Sciatic nerve (tissue), 2 donors: ENCODE results near the gene EPRS1. TPM values are rescaled to one million over a fixed set of nuclear protein-coding genes. Genes with fewer than 3 reads are reported as not detected.
"Not testable (repeated sequence)": the region's sequence is repeated elsewhere in the genome, so short reads cannot be mapped to it uniquely, and the experiment has no call there.

Experiments used
- ATAC-seq: fragments of 200-7000 bp; cut with Tn5 transposase; one replicate; pipeline ENCODE4 v1.9.1; 2020; ENCODE audit warnings: mild to moderate bottlenecking, moderate library complexity
- DNase-seq: peaks from one replicate; pipeline ENCODE4 v3.0.0-alpha.2; 2020; ENCODE audit warnings: low spot score
- intact Hi-C: fragments of 100-400 bp; cut with DNase I; formaldehyde crosslinking; loops from one replicate; pipeline ENCODE4 v1.14.2; 2022
- total RNA-seq: library from RNA; stranded (reverse); fragmentation: NEBNext Ultra II Directional; extraction: Animal tissue kit (Norgen Biotek cat#: 25700); gene quantifications from one replicate; pipeline ENCODE4 v1.2.1, GENCODE V29; 2021
- donor health status: DM: no; HTN: no; CAD: no.
- donor health status: DM: no; HTN: no; CAD: no.

EPRS1 gene
- total RNA-seq, 1 donor from 2014 or later: 85.9 TPM

DNA sequence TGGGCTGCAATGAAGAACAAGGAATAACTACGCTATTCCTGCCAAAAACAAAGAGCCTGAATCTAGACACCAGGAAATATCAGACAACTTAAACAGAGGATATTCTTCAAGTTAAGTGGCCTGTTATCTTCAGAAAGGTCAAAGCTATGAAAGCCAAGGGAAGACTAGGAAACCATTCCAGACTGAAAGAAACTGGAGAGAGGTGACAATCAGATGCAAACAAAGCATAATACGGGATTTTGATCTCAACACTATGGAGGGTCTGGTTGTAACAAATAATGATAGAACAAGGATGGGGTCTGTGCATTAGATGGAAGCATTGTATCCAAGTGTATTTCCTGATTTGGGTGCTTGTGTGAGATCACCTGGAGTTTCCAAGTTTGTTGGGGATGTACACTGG is 2.7 kb downstream of the EPRS1 start:
- ATAC-seq: no peak
- intact Hi-C loops: no loop called here
- DNase-seq: no peak

- DNase-seq: no peak
- no peak for ATAC-seq
- intact Hi-C loops: no loop called here
Measured at GRCh38 chr1:220040028-220040596, 6.2 kb downstream of the EPRS1 start.

DNA sequence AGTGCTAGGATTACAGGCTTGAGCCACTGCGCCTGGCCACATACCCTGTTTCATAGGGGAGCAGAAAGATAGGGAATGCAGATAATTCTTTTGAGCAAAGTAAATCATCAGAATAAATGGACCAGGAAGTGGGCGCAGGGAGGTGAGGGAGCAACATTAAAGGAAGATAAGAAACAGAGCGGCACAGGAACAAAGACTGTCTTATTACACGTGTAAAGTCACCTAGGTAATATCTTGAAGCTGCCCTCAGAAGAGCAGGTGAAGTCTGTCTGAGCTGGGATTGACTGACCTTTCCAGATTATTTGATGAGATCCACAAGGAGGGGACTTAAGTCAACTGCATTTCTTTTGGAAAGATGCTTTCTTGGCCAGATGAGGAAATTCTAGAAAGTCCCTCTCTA is 7.7 kb downstream of the EPRS1 start:
- ATAC-seq (no peak), DNase-seq (no peak)
- intact Hi-C loops: no loop called here

GRCh38 chr1:220037810-220038209 is 8.5 kb downstream of the EPRS1 start:
- ATAC-seq, DNase-seq, intact Hi-C loops: not testable (repeated sequence)

DNA sequence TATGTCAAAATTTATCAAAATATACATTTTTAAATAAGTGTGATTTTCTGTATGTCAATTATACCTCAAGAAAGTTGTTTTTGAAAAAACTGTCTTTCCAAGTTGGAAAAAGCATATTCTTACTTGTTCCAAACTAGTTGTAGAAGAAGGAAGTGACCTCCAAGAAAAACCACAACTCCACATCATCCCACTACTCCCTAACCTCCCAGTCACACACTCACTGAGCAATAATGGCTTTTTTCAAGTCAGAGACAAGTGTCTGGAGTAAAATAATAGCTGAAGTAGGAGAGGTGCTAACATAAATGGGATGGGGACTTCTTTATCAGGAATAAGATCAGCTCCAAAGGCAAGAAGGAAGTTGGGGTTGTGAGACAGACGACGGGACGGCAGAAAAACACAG is 13.4 kb downstream of the EPRS1 start:
- intact Hi-C loops: no loop called here
- DNase-seq (no peak), ATAC-seq (no peak)

DNA sequence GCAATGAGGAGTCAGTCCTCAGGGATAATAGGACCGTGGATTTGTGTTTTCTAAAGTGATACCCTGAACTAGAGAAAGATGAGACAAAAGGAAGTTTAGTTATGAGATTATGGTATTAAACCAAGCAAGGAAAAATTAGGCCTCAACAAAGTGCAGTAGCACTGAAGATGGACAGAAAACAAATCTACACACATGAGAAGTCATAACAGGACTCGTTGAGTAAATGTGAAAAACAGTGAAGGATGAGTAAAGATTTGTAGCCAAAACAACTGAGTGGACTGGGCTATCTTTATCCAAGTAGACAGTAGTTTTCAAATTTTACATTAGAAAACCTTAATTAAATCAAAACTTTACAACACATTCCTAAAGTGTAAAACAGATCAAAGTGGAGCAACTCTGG is 15.0 kb downstream of the EPRS1 start:
- intact Hi-C loops: no loop called here
- no peak for ATAC-seq
- DNase-seq: no peak

- DNase-seq (no peak), ATAC-seq (no peak)
- intact Hi-C loops: no loop called here
Measured at GRCh38 chr1:220028346-220028895, 17.9 kb downstream of the EPRS1 start.

DNA sequence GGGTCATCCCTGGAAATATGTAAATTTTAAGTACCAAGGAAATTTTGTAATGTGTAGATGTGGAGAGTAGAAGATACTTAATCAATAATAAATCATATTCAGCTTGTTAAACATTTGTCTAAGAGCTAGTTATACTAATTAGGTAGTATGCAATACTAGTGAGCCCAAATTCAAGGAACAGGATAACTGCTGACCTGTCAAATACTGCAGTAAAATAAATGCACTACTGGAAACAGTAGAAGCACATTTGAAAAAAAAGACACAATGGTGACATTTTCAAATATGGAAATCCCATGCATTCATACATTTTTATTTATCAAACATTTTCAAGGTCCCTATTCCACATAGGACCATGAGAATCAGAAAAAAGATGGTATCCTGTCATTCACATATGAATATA is 27.2 kb downstream of the EPRS1 start:
- intact Hi-C loops: no loop called here
- no peak for DNase-seq
- ATAC-seq: no peak

- no peak for ATAC-seq
- intact Hi-C loops: no loop called here
Measured at GRCh38 chr1:220013497-220013896, 32.8 kb downstream of the EPRS1 start.

GRCh38 chr1:220012259-220012658 is 34.0 kb downstream of the EPRS1 start:
- DNase-seq: no peak
- peak; percentile 41 for ATAC-seq
- intact Hi-C loops: no loop called here

More at GRCh38 chr1:220013497-220013896, 32.8 kb downstream of the EPRS1 start:
- DNase-seq: no peak

- DNase-seq (no peak), ATAC-seq (no peak)
- intact Hi-C loops: no loop called here
Measured at GRCh38 chr1:220011620-220012019, 34.7 kb downstream of the EPRS1 start.

DNA sequence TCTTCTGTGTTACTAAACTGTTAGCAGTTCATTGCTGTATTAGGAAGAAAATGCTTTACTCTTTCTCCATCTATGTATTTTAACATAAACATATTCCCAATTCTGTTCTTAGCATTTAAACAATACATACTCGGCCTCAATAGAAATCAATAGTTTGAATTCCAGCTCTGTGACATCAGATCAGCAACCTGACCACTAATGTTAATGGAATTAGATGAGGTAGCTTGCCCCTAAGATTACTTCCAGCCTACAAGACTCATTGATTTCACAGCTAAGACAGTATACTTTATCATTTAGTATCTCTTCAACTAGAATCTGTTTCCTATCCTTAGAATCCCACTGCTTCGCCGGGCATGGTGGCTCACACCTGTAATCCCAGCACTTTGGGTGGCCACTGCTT is 38.9 kb downstream of the EPRS1 start:
- intact Hi-C loops: no loop called here
- ATAC-seq: no peak
- no peak for DNase-seq

GRCh38 chr1:220005489-220005888 is 40.8 kb downstream of the EPRS1 start:
- ATAC-seq: no peak

DNA sequence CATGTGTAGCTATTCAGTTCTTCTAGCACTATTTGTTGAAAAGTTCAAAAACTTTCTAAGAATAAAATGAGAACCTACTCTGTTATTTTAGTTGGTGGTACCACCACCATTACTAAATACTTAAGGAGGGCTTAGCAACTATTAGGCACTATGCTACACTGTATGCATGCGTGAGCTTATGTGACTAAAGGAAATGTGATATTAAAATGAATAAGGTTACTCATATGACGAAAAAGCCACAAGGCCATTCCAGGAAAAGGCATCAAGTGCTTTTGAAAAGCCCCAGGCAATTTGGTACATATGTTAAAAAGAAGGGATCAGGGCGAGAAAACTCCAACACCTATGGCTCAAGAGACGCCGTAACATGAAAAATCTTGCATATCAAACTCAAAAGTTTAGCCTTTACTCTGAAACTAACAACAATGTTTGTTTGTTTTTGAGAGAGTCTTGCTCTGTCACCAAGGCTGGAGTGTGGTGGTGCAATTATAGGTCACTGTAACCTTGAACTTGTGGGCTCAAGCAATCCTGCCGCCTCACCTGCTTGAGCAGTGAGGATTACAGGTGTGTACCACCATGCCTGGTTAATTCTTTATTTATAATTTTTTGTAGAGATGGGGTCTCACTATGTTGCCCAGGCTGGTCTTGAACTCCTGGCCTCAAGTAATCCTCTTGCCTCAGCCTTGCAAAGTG is 42.5 kb downstream of the EPRS1 start:
- intact Hi-C loops: no loop called here
- DNase-seq (no peak), ATAC-seq (no peak)

More at GRCh38 chr1:220005489-220005888, 40.8 kb downstream of the EPRS1 start:
- intact Hi-C loops: no loop called here
- DNase-seq: no peak

GRCh38 chr1:220003015-220003414 is 43.3 kb downstream of the EPRS1 start:
- ATAC-seq: no peak
- DNase-seq: no peak
- intact Hi-C loops: no loop called here

- ATAC-seq (no peak), DNase-seq (no peak)
- intact Hi-C loops: no loop called here
Measured at GRCh38 chr1:220001095-220001501, 45.2 kb downstream of the EPRS1 start.

DNA sequence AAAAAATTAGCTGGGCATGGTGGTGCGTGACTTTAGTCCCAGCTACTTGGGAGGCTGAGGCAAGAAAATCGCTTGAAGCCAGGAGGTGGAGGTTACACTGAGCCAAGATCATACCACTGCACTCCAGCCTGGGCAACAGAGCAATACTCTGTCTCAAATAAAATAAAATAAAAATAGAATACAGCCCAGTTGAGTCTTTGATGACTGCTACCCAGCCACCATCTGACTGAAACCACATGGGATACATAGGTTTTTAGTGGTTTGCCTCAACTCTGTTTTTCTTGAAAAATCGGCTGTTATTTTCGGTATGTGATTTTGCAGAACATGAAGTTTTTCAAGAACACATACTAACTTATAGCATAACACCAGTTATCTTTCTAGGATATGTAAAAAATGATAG is 46.5 kb downstream of the EPRS1 start:
- no peak for DNase-seq
- intact Hi-C loops: no loop called here
- ATAC-seq: no peak
